GM18498 (cell line): ENCODE data around the gene AFF3.

Experiments used
- ATAC-seq: cut with Tn5 transposase; IDR thresholded peaks from one replicate; pipeline ENCODE4 v1.9.1; 2021; ENCODE audit warnings: mild to moderate bottlenecking, moderate library complexity; ENCODE audit not compliant: unreplicated experiment

AFF3 gene

DNA sequence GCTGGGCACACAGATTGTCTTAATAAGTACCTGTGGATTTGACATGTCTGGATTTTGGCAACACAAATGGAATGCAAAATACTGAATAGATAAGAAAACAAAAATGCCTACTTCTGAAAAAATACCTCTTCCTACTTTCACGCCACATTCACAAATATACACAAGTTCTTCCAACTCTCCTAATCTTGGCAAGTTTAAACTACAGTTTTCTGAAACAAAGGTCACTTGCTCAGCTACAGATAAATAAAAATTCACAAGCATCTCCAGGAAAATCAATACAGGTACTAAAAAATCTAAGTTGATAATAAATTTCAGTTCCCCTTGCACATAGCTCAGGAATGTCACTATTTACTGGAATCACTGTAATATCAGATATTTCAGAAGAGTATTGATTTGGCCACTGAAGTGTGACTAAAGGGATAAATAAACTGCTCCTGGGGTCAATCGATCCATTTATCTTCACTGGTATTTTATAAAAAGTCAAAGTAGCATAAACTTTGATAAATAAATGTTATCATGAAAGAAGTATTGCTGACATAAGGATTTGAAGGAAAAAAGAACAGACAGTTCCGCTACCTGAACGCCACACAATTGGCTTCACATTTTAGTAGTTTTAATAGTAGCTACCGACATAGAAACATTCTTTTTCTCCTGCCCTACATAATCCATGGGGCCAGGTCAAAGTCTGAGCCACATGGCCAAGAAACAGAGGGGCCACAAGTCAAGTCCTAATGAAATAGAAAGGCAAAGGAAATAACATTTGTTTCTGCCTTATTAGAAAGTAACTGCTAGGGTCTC lies 243.1 kb downstream of the AFF3 start:
- no peak for ATAC-seq

DNA sequence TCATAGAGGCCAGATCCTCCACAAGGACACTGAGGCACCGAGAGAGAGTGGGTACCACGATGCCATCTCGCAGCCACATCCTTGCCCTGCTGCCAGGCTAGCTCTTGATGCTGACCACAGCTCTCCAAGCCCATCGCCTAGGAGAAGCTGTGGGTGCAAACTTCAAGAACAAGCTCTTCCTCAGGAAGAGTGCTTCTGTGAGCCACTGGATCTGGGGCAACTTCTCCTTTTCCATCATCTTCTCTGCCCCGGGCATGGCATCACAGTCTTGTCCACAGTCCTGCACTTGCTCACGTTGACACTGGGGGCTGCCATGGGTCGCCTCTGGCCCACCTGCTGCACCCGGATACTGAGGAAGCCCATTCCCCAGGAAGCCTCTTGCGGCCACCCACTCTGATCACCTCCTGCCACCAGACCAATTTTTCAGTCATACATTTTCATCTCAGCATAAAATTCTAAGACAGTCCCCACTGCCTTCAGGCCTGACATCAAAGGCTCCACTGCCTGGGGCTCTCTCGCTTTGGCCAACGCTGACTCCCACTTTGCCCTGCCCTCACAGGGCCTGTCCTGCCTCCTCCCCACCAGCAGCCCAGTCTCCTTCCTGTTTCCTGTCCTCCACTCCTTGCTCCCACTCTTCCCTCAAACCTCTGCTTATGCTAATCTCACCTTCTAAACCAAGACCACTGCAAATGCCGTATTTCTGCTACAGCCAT lies 243.9 kb downstream of the AFF3 start:
- ATAC-seq: no peak

DNA sequence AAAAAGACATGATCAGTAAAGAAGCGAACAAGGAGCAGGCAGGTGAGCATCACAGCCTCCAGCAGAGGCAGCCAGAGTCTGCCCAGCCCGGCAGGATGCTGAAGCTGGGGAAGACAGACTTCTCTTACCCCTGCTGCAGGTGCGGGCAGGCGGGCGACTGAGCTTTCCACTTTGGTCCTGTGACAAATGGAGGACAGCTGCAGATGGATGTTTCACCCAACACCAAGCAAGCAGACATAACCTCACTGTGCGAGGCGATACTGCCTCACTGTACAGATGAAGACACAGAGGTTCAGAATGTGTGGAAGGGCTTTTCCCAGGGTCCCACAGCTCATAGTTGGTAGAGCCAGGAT lies 251.0 kb downstream of the AFF3 start:
- ATAC-seq: no peak

DNA sequence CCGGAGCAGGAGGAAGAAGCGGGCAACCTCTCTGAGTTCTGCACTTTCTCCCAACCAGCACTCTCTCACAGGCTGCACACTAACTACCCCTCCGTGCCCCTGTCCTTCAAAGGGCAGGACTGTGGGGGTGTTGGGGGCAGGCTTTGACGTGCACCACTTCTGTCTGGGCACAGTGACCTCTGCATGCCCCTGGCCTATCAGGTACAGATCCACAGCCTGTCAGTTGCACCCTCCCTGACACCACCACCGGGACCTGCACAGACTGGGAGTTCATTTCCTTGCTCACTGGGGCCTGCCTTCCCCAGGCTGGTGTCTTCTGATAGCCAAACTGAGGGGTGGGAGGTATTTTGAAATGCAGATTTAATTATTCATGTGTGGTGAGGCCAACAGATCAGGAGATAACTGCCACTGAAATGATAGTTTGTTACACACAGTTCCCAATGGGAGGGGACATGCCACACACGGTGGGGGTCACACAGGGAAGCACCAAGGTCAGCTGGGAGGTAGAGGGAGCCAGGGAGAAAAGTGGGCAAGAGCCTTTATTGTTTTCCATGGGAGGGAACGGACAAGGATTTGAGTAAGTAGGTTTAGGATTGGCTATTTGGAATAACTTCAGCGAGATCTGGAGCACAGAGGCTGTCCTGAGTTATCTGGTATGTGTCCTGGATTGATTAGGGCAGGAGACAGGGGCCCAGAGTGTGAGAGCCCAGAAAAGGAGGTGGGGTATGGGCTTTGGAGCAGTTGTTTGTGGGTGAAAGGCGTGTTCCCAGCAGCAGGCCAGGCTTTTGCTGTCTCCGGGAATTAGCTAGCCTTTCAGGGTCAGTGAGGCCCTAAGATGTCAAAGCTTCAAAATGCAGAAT lies 251.6 kb downstream of the AFF3 start:
- no peak for ATAC-seq

DNA sequence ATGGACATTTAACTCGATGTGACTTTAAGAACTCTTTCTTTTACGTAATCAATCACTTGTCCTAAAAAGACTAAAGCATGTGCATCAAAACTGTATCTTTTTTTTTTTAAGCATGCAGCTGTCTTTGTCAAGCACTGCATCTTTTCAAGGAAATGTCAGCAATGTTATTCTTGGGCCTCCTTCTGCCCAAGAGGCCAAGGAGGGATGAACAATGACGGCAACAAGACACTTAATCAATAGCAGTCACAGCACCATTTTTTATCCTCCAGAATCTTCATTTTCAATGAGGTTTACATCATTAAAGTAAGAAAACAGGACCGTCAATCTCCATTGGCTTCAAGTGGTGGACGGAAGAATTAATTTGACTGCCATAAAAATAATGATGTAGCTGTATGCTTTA lies 253.8 kb downstream of the AFF3 start:
- ATAC-seq: no peak

DNA sequence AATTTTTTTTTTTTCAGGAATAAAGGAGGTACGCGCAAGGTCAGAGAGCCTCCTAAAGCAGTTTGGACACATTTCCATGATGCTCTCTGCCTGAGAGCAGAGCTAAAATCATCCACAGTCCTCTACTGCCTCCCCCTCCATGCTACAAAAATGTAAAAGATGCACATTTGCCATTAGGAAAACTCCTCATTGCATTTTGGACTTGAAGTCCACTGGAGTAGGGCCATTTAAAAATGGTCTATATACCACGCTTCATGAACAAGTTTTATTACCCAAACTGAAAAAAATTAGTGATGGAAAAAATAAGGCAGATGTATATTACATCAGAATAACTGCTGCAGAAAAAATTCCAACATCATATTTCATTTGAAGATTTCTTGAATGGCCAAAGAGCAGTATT lies 256.0 kb downstream of the AFF3 start:
- no peak for ATAC-seq

DNA sequence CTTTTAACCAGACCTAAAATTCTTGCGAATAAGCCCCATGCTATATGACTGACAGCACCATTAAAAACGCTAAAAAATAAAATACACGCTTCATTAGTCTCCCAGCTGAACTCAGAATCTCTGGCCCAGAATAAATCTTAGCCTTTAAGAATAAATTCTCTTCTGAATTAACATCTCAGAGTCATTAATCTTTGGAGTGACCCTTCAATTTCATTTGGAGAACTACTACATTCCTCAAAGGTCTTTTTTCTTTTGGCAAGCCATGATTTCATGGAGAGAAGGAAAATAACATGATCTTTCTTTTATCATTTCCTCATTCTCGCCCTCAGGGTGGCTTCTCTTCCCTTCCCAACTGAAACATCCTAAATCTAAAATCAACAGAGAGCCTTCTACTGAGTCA lies 259.0 kb downstream of the AFF3 start:
- no peak for ATAC-seq

DNA sequence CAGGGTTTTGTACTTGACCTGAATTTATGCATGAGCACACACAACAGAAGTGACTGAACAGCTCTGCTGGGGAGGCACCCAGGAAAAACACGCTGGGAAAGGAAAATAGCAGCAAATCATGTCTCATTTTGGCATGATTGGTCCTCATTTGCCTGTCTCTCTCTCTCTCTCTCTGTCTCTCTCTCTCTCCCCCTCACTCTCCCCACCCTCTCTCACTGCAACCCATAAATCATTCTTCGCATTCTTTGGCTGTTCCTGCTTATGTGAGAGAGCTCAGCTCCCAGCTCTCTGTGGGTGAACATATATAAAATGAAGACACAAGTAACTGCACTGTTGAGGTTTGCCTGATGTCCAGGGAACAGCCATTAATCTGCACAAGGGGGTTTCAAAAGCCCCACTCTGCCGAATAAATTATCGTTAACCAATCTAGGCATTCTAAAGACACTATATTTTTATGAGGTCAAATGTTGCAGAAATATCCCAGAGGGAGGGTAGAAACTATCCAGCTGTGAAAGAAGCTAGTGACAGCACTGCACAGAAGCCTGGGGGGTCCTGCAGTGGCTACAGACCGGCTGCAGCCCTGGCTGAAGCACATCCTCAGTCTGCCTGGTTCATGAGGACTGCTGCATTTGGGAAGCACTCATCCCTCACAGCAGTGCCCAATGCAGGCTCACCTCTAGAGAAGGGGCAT lies 260.3 kb downstream of the AFF3 start:
- no peak for ATAC-seq

DNA sequence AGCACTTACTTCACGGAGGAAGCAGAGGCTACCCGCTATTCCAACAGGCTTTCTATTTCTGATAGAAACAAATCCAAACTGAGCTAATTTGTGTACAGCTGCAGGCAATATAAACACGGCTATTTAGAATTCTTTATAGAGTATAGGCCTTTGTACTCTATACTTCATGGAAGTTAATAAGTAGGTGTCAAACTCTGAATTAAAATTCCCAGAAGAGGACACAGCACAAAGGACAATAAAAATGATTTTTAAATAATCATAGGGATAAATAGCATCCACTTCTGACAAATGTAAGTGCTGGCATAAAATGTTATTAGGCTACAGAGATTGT lies 261.5 kb downstream of the AFF3 start:
- ATAC-seq: no peak

DNA sequence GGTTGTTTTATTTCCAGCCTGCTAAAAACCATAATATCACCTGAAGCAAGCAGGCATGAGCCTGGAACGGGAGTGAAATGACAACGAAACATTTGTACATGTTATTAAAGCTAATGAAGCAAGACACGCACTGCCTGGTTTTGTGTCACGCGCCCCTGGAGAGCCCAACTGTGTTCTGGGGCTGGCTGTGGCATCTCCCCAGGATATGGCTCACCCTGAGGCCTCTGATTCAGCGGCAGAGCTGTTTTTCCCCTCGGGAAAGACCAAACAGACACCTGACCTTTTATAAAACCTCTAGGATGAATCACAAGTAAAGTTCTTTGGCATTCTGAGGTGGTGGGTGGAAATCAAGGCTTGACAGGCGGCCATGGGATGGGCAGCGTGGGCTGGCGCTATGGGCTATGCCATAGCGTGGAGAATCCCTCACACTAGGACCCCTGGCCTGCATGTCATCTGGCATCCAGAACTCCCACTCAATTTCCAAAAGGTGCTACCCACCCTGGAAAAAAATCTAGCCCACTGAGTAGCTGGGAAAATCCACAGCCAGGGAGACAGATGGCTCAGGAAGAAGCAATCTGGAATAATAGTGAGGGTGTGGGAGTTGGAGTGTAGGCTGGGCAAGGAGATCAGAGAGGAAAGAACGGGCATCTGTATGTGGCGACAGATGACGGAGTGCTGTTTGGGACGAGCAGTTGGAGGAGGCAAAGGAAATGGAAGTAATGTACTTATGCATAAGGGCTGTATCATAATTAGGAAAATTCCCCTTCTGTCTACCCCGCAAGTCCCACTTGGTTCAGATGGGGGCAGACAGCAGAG lies 262.0 kb downstream of the AFF3 start:
- ATAC-seq: no peak

DNA sequence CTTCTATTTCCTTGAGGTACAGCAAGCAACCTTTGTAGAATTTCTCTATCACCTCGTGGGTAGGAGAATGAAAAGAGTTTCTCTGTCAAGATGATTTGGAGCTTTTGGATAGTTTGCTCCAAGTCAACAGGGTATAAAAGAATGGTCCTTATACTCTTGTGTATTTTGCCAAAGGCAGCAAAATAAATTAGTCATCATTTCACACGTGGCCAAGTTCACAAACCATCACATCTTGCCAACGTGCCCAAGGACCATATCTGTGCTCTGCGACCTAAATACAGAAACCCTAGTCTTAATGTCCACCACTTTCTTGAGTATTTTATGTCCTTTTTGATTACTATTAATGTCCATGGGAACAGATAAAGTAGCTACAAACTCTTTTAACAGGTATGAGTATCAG lies 262.9 kb downstream of the AFF3 start:
- ATAC-seq: no peak

DNA sequence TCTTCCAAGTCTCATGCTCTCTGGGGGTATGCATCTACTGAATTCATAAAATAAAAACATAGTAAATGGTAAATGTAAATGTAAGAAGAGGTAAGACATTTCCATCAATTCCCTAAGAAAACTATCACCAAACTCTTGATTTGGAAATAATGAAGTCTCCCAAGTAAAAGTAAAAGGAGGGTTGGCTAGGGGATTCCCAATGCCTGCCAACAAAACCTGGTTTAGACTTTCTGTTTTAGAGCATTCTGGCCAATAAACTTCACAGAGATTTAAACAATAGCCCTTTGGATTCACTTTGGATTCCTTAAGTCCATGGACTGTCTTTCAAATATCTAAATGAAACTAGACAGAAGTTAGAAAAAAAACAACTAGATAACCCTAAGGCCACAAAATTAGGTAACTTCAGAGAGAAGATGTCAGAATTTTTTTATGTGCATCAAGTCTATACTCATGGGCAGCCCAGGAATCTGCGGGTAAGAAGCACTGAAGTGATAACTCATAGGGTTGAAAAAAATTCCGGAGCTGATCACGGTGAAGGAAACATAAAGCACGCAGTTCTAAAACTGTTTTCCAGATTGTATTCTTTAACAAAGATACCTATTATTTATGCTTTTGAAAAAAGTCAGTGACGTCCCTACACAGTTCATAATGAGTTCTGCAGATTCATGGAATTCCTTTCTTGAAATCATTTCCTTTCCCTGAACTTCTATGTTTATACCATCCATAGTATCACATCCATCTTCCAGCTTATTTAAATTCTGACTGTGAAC lies 263.6 kb downstream of the AFF3 start:
- ATAC-seq: no peak

DNA sequence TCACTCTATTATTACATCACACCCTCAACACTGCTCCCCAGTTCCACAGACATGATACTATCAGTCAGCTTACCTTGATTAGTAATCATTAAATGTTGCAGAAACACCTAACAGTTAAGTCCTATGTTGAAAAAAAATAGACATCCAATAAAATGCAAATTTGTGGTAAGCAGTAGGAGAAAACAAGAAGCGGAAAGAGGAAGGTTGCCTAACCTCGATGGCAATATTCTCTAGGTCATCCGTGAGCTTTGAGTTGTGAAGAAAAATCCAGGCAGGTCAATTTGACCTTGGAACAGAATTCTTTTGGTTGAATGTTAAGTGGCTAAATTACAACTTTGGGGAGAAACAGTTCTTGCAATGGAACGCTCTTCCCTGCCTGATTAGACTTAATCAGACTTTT lies 264.4 kb downstream of the AFF3 start:
- no peak for ATAC-seq

DNA sequence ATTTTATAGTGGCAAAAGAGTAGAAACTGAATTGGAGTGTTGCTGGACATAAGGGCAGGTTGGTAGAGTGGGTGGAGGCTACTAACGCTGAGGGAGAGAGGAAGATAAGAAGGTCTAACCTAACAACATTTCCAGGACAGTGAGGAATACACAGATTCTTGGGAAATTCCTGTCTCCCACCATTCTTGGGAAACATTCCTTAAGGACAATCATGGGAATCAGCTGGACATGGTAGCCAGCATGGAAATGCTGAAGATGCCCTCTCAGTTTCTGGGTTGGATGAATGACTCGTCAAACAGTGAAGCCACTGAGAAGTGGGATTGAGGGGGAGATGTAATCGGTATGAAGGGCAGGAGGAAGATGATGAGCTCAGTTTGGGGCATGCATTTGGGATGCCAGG lies 265.4 kb downstream of the AFF3 start:
- ATAC-seq: no peak

DNA sequence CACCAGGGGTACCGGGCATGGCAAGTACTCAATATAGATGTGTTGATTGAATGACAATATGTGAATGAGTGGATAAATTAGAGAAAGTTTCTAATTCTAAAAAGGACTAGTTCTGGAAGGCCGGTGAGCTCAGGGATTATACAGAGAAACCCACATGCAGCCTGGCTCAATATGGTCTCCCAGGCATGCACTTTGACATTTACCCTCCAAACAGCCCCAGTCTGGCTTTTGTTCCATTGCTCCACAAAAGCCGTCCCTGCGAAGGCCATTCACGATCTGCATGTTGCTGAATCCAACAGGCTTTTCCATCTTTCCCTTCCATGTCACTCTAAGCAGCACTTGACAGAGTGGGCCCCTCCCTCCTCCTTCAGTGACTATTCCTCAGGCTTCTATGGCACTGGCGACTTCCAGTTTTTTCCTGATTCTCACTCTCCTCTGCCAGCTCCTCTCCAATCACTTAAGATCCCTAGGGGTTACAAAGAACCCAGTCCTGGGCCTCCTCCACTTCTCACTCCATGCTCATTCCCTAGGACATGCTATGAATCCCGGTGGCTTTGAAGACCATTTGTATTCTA lies 266.7 kb downstream of the AFF3 start:
- no peak for ATAC-seq

DNA sequence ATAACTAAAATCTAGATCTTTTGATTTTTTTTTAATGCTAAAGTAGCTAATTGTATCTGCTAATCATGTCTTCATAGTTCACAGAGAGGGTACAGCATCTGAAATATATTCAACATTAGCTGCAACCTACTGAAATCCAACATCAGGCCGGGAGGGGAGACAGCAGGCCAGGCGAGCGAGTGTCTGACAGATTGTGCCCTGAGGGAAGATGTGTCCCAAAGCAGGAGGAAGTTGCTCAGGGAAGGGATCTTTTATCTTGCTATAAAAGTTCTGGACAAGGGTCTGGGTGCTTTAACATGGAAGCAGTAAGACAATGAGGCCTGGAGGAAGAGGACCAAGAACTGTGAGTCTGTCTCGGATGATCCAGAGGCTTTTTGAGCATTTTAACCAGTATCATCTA lies 274.1 kb downstream of the AFF3 start:
- no peak for ATAC-seq

DNA sequence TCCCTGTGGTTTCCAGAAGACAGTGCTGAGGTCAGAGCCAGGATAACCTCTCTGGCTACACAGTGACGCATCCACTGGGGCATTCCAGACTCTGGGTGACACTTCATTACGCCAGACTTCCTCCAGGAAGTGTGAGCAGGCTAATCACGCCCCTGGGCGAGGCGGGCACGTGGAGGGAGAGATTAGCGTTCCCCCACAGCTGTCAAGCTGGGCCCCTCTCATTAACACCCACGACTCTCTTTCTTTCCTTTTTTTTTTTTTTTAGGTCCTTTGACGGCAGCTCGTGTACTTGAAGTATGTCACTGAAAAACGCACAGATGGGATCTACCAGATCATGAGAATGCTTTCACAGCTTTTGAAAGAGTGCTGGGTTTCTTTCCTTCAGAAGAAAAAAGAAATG lies 274.6 kb downstream of the AFF3 start:
- no peak for ATAC-seq

DNA sequence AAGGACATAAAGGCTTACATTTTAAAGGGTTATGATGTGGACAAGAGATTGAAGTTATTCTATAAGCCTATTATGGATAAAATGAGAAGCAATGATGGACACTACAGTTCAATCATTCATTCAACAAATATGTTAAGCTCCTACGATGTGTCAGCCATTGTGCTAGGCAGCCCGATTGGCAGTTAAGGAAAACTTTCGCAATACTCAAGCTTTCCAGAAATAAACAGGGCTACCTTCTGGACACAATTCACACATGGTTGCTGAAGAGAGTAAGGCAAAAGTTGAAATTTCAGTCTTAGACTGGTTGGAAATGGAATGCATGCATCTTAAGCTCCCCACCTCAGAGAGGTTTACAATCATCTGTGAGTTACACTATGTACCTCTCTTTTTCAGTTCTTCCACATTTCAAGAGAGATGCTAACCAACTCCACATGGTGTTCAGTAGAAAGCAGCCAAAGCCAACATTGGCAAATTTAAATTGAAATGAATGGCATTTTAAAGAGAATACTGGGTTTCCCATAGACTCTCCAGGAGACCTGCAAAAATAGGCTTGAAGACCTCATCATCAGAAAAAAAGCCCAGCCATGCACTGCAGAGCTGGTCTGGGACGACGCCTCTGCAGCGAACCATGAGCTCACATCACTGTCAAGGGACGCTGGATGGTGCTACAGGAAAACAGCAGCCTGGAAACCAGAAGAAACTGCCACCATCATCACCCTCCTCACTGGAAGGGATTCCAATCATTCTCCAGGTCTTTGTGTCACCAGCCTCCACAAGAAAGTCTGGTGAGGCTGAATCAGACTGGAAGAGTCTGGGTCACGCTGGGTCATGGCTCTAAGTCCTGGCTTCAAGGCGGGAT lies 276.3 kb downstream of the AFF3 start:
- no peak for ATAC-seq
